Lung (tissue), 16 donors: Measurements from ENCODE around the gene TMEM214. TPM values are rescaled to one million over a fixed set of nuclear protein-coding genes. Genes with fewer than 3 reads are reported as not detected.

Experiments
- ATAC-seq: fragments of 200-7000 bp; cut with Tn5 transposase; one replicate; pipeline ENCODE4 v1.9.1; 2020; ENCODE audit warnings: moderate number of reproducible peaks; ENCODE audit not compliant: insufficient read depth, low FRiP score
- DNase-seq, 3 donors: peaks; one replicate each; pipeline ENCODE4 v3.0.0-alpha.2; 2013 to 2017
- H3K27ac ChIP-seq, 2 donors: one replicate each; pipeline ENCODE4 v1.5.1; 2013; ENCODE audit warnings: mild to moderate bottlenecking in 2 of 2, moderate library complexity in 2 of 2, control low read depth in 1 of 2, inconsistent platforms in 1 of 2, low read depth in 1 of 2, low read length in 1 of 2
- H3K27me3 ChIP-seq, 3 donors: one replicate each; pipeline ENCODE4 v1.5.1; 2013; ENCODE audit warnings: low read length in 2 of 3; ENCODE audit not compliant: control insufficient read depth in 3 of 3, insufficient read depth in 3 of 3
- H3K36me3 ChIP-seq, 4 donors: one replicate each; pipeline ENCODE4 v1.5.1; 2013; ENCODE audit warnings: low read length in 4 of 4, mild to moderate bottlenecking in 1 of 4, moderate library complexity in 1 of 4; ENCODE audit not compliant: control insufficient read depth in 4 of 4, insufficient read depth in 4 of 4
- H3K4me1 ChIP-seq, 5 donors: one replicate each; pipeline ENCODE4 v1.5.1; 2013; ENCODE audit warnings: low read length in 5 of 5, mild to moderate bottlenecking in 2 of 5, moderate library complexity in 1 of 5; ENCODE audit not compliant: control insufficient read depth in 5 of 5, insufficient read depth in 5 of 5
- H3K4me3 ChIP-seq: one replicate; pipeline ENCODE4 v1.5.1; 2013; ENCODE audit warnings: mild to moderate bottlenecking, control low read depth, moderate library complexity
- H3K9ac ChIP-seq, 2 donors: one replicate each; pipeline ENCODE4 v1.5.1; 2013; ENCODE audit warnings: low read length in 2 of 2, control low read depth in 1 of 2; ENCODE audit not compliant: insufficient read depth in 1 of 2
- H3K9me3 ChIP-seq, 4 donors: one replicate each; pipeline ENCODE4 v1.5.1; 2013; ENCODE audit warnings: low read length in 3 of 4, mild to moderate bottlenecking in 1 of 4, moderate library complexity in 1 of 4; ENCODE audit not compliant: control insufficient read depth in 4 of 4, insufficient read depth in 3 of 4
- WGBS, 2 donors: extraction: QIAGEN DNeasy Blood & Tissue Kit; methylation state at CpG; one replicate each; pipeline ENCODE4 v1.1.7; 2013; 5-methylcytosine and 5-hydroxymethylcytosine counted together
- long read RNA-seq, 5 donors: transcript quantifications; one replicate each; lab custom pipeline, GENCODE V29; 2026
- polyA plus RNA-seq, 2 donors: library from polyadenylated mRNA; stranded (reverse); fragments of 200-250 nt; gene quantifications; one replicate each; pipeline ENCODE4 v1.2.1, GENCODE V29; 2013
- total RNA-seq, 2 donors: library from RNA; depleted of rRNA in 1 of 2; stranded (reverse); fragments of >200 nt in 1 of 2; gene quantifications; one replicate each; pipeline ENCODE4 v1.2.1, GENCODE V29; 2014 to 2021
- TF ChIP-seq, protein P1 (sequence below): IDR thresholded peaks from 2 replicates; pipeline ENCODE4 v1.5.1; 2012; ENCODE audit warnings: mild to moderate bottlenecking; ENCODE audit errors: control extremely low read depth, extremely low read depth
- donor health status: control.
- donor health status: control.
- donor health status: Bipolar disorder and iron deficiency.
- donor health status: healthy.
- donor health status: DM: yes; HTN: yes; CAD: no.

TMEM214 gene, protein sequence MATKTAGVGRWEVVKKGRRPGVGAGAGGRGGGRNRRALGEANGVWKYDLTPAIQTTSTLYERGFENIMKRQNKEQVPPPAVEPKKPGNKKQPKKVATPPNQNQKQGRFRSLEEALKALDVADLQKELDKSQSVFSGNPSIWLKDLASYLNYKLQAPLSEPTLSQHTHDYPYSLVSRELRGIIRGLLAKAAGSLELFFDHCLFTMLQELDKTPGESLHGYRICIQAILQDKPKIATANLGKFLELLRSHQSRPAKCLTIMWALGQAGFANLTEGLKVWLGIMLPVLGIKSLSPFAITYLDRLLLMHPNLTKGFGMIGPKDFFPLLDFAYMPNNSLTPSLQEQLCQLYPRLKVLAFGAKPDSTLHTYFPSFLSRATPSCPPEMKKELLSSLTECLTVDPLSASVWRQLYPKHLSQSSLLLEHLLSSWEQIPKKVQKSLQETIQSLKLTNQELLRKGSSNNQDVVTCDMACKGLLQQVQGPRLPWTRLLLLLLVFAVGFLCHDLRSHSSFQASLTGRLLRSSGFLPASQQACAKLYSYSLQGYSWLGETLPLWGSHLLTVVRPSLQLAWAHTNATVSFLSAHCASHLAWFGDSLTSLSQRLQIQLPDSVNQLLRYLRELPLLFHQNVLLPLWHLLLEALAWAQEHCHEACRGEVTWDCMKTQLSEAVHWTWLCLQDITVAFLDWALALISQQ
- 10 to 100 TPM; 34.3 to 99.2 TPM for total RNA-seq
- 10 to 100 TPM; 56.7 to 62.5 TPM for polyA plus RNA-seq
- long read RNA-seq, donor 1, partial matches to known transcripts: 44 of 52 reads
- long read RNA-seq, donor 1, other reads (novel, unspliced or antisense): 0 of 52 reads
- long read RNA-seq, donor 2, partial matches to known transcripts: 0 of 6 reads
- long read RNA-seq, donor 2, other reads (novel, unspliced or antisense): 0 of 6 reads
- long read RNA-seq, donor 3, partial matches to known transcripts: 5 of 12 reads
- long read RNA-seq, donor 3, other reads (novel, unspliced or antisense): 0 of 12 reads
- long read RNA-seq, donor 4, partial matches to known transcripts: 12 of 19 reads
- long read RNA-seq, donor 4, other reads (novel, unspliced or antisense): 0 of 19 reads
- long read RNA-seq, donor 5, transcript TMEM214-208 (3 exons, 1,967 nt): major isoform, 8 of 25 reads
- long read RNA-seq, donor 5, partial matches to known transcripts: 10 of 25 reads
- long read RNA-seq, donor 5, other reads (novel, unspliced or antisense): 0 of 25 reads

DNA sequence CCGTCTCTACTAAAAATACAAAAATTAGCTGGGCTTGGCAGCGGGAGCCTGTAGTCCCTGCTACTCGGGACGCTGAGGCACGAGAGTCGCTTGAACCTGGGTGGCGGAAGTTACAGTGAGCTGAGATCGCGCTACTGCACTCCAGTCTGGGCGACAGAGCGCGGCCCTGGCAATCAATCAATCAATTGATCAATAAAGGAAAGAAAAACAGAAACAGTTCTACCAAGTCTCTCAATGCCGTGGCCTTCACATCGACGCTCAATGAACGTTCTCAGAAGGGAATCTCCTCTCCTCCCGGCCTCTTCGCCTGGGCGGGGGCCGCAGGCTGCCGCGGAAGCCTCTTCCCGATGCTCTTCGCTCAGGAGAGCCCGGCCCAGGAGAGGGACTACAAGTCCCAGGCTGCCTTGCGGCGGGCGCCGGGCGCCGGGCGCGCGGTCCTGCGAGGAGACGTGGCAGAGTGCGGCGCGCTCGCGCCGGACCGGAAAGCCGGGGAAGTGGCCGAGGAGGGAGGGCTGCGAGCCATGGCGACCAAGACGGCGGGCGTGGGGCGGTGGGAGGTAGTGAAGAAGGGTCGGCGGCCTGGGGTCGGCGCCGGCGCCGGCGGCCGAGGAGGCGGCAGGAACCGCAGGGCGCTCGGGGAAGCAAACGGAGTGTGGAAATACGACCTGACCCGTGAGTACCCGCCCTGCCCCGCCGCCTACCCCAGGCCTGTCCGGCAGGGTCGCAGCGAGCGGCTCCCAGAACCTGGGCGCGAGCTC lies at the start of gene TMEM214:
TSS of gene TMEM214 (plus strand) at position 471 of the 758 bp plus-strand sequence. CDS start at position 522, 51 bp downstream.
- Histone ChIP-seq H3K4me3 (peak within 1 kb of the TSS; percentile 97), H3K4me1 (peaks cover 0 to 17% (median 6%) of the 10 kb centered on the region in 5 donors), H3K27ac (peak within 1 kb of the TSS; percentile 83 to 86), H3K9ac (peak within 1 kb of the TSS; percentile 61 to 85), H3K36me3 (peaks cover 14 to 30% (median 20%) of the 10 kb centered on the region in 4 donors), H3K9me3 (no peaks in the 10 kb centered on the region), H3K27me3 (no peaks in the 10 kb centered on the region)
- TF ChIP-seq, protein P1, sequence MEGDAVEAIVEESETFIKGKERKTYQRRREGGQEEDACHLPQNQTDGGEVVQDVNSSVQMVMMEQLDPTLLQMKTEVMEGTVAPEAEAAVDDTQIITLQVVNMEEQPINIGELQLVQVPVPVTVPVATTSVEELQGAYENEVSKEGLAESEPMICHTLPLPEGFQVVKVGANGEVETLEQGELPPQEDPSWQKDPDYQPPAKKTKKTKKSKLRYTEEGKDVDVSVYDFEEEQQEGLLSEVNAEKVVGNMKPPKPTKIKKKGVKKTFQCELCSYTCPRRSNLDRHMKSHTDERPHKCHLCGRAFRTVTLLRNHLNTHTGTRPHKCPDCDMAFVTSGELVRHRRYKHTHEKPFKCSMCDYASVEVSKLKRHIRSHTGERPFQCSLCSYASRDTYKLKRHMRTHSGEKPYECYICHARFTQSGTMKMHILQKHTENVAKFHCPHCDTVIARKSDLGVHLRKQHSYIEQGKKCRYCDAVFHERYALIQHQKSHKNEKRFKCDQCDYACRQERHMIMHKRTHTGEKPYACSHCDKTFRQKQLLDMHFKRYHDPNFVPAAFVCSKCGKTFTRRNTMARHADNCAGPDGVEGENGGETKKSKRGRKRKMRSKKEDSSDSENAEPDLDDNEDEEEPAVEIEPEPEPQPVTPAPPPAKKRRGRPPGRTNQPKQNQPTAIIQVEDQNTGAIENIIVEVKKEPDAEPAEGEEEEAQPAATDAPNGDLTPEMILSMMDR: no peak
- WGBS, 2 donors: 1% methylated on average over 63 to 76 of the region's 76 CpGs
- ATAC-seq: peak; percentile 99
- DNase-seq: peak; percentile 81 to 92 (median 89)

DNA sequence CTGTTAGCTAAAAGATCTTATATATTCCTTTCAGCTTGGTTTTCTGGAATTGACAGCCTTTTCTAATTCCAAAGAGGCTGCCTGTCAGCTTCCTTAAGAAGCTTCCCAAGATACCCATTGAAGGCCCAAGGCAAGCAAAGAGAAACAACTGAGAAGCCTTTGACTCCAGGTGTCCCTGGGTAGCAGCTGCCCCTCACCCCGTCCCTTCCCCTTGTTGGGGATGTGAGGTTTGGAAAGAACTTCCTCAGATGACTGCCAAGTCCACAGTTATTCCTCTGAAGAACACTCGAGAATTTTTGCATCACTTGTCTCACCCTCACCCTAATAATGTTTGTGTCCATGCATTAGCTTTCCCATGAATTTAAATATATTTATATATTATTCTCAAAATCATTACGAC lies 49.0 kb upstream of the TMEM214 start:
- TF ChIP-seq, protein P1: no peak
- DNase-seq (no peak), ATAC-seq (no peak)
- Histone ChIP-seq H3K4me1 (peaks cover 0 to 15% (median 3%) of the 10 kb centered on the region in 5 donors), H3K27ac (no peak overlapping the region), H3K9ac (no peak overlapping the region), H3K27me3 (no peaks in the 10 kb centered on the region), H3K4me3 (no peak overlapping the region), H3K36me3 (peaks cover 0 to 2% (median 0%) of the 10 kb centered on the region in 4 donors), H3K9me3 (no peaks in the 10 kb centered on the region)
- 47 to 59% methylated on average over 3 of the region's 3 CpGs for WGBS, 2 donors

DNA sequence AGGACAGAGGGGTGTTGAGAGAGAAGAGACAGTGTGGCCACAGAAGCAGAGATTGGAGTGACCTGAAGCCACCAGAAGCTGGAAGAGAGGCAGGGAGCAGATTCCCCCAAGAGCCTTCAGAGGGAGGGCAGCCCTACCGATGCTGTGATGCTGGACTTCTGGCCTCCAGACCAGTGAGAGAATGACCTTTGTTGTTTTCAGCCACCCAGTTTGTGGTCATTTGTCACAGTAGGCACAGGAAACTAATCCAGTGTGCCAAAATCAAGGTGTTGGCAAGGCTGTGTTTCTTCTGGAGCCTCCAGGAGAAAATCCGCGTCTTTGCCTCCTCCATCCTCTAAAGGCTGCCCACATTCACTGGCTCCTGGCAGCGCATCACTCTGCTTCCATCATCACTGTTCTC lies 47.0 kb upstream of the TMEM214 start:
- DNase-seq: no peak
- TF ChIP-seq, protein P1: no peak
- no peaks in the 10 kb centered on the region for H3K9me3 ChIP-seq
- no peaks in the 10 kb centered on the region for H3K27me3 ChIP-seq
- no peak for ATAC-seq
- peaks cover 0 to 12% (median 0%) of the 10 kb centered on the region in 5 donors for H3K4me1 ChIP-seq
- no peak overlapping the region for H3K4me3 ChIP-seq
- H3K36me3 ChIP-seq: peaks cover 0 to 2% (median 0%) of the 10 kb centered on the region in 4 donors
- H3K9ac ChIP-seq: no peak overlapping the region
- WGBS, 2 donors: 92 to 99% methylated on average over 4 of the region's 4 CpGs
- no peak overlapping the region for H3K27ac ChIP-seq
